Esophagus squamous epithelium (tissue), 4 donors: ENCODE results near the gene SFT2D2.

Experiments
- CTCF ChIP-seq, 6 experiments: fragments of 450-650 bp in 4 of 6; fragments of 200-600 bp in 2 of 6; sonication (generic) in 2 of 6; IDR thresholded peaks; one replicate each; pipeline ENCODE4 v1.5.1; 2016 to 2019; ENCODE audit warnings: antibody characterized with exemption in 6 of 6, mild to moderate bottlenecking in 4 of 6, moderate library complexity in 4 of 6
- POLR2A ChIP-seq, 4 donors: fragments of 450-650 bp; IDR thresholded peaks; one replicate each; pipeline ENCODE4 v1.6.1; 2017; ENCODE audit warnings: antibody characterized with exemption in 4 of 4, mild to moderate bottlenecking in 4 of 4, moderate library complexity in 3 of 4

GRCh38 chr1:168213349-168213748 is 12.5 kb upstream of the SFT2D2 start:
- TF ChIP-seq CTCF (IDR thresholded peaks at IDR 0.05) (no peak), POLR2A (IDR thresholded peaks at IDR 0.05) (no peak)
